Stimulated activated CD4-positive, alpha-beta T cell treated with anti-CD3 and anti-CD28 coated beads, Interleukin-1b, Interleukin-23, amount 100 ng/mL, for 48 hours (primary cell): ENCODE results near the gene SS18L1.

Experiments used
- DNase-seq: peaks from one replicate; pipeline ENCODE4 v3.0.0-alpha.2; 2020

SS18L1 gene

GRCh38 chr20:62157387-62158087, 14.0 kb downstream of the SS18L1 start:
- no peak for DNase-seq

GRCh38 chr20:62158088-62158400, 14.5 kb downstream of the SS18L1 start:
- DNase-seq: no peak

- DNase-seq: no peak
Measured at GRCh38 chr20:62158541-62158940, 15.0 kb downstream of the SS18L1 start.

- no peak for DNase-seq
Measured at GRCh38 chr20:62159052-62159451, 15.5 kb downstream of the SS18L1 start.

GRCh38 chr20:62159839-62160238, 16.3 kb downstream of the SS18L1 start:
- DNase-seq: peak; percentile 82

GRCh38 chr20:62160253-62160652, 16.7 kb downstream of the SS18L1 start:
- no peak for DNase-seq

- DNase-seq: no peak
Measured at GRCh38 chr20:62160876-62161275, 17.3 kb downstream of the SS18L1 start.

- no peak for DNase-seq
Measured at GRCh38 chr20:62161347-62161746, 17.8 kb downstream of the SS18L1 start.

- no peak for DNase-seq
Measured at GRCh38 chr20:62162765-62163484, 19.4 kb downstream of the SS18L1 start.

- DNase-seq: no peak
Measured at GRCh38 chr20:62163485-62163865, 19.9 kb downstream of the SS18L1 start.

- no peak for DNase-seq
Measured at GRCh38 chr20:62163986-62164762, 20.6 kb downstream of the SS18L1 start.

GRCh38 chr20:62164879-62165761, 21.6 kb downstream of the SS18L1 start:
- DNase-seq: no peak

GRCh38 chr20:62165762-62166399, 22.3 kb downstream of the SS18L1 start:
- no peak for DNase-seq

- no peak for DNase-seq
Measured at GRCh38 chr20:62167474-62167873, 23.9 kb downstream of the SS18L1 start.

- DNase-seq: no peak
Measured at GRCh38 chr20:62168061-62168460, 24.5 kb downstream of the SS18L1 start.

- no peak for DNase-seq
Measured at GRCh38 chr20:62168890-62169435, 25.4 kb downstream of the SS18L1 start.

GRCh38 chr20:62170536-62170935, 27.0 kb downstream of the SS18L1 start:
- no peak for DNase-seq

- DNase-seq: no peak
Measured at GRCh38 chr20:62171245-62171644, 27.7 kb downstream of the SS18L1 start.

- no peak for DNase-seq
Measured at GRCh38 chr20:62172666-62173065, 29.1 kb downstream of the SS18L1 start.

- no peak for DNase-seq
Measured at GRCh38 chr20:62174021-62174804, 30.6 kb downstream of the SS18L1 start.
